ENCODE data around the gene BCL2L2. TPM values are rescaled to one million over a fixed set of nuclear protein-coding genes. Genes with fewer than 3 reads are reported as not detected.

BCL2L2 gene
- total and polyA plus RNA-seq, 2 of the 8 experiments (the other 6 are each of a cell fraction or from before 2014, with no cell fraction given): 9.3 to 13.8 TPM

- TF ChIP-seq CTBP2 (IDR thresholded peaks at IDR 0.05; ENCODE audit: borderline replicate concordance, insufficient read depth, insufficient read length, low read length) (no peak), NRF1 (IDR thresholded peaks at IDR 0.05; ENCODE audit: low read depth, low read length) (no peak), CBX8 (IDR thresholded peaks at IDR 0.05; ENCODE audit: borderline replicate concordance, low read depth, low read length) (no peak), RBBP5 (IDR thresholded peaks at IDR 0.05; ENCODE audit: borderline replicate concordance, low read depth, low read length) (0 out of 2 replicates have a peak, but pooled peaks have one; percentile 78), CHD2 (IDR thresholded peaks at IDR 0.05; ENCODE audit: low read length) (0 out of 2 replicates have a peak, but pooled peaks have one; percentile 26), SIN3A (conservative IDR thresholded peaks at IDR 0.05 in 1 of 2, IDR thresholded peaks at IDR 0.05 in 1 of 2; ENCODE audit: low read depth in 1 of 2, low read length in 2 of 2) (no peak), EP300 (IDR thresholded peaks at IDR 0.05; ENCODE audit: borderline replicate concordance in 1 of 2, low read depth in 2 of 2, low read length in 2 of 2) (no peak), SIX5 (IDR thresholded peaks at IDR 0.05; ENCODE audit: low read depth, low read length) (no peak), TCF12 (IDR thresholded peaks at IDR 0.05; ENCODE audit: low read depth, low read length) (no peak), CEBPB (IDR thresholded peaks at IDR 0.05; ENCODE audit: low read depth, low read length) (no peak), CTCF (IDR thresholded peaks at IDR 0.05; ENCODE audit: control extremely low read depth in 1 of 3, insufficient read depth in 1 of 3, low read depth in 1 of 3, low read length in 3 of 3) (no peak), FOSL1 (IDR thresholded peaks at IDR 0.05; ENCODE audit: insufficient read depth, low read depth, low read length) (no peak), CBX5 (IDR thresholded peaks at IDR 0.05; ENCODE audit: low read depth, low read length) (no peak), RNF2 (IDR thresholded peaks at IDR 0.05; ENCODE audit: borderline replicate concordance, low read depth, low read length, missing control alignments, poor library complexity, severe bottlenecking) (no peak), RXRA (IDR thresholded peaks at IDR 0.05; ENCODE audit: insufficient read depth, low read depth, low read length) (no peak), KDM4A (IDR thresholded peaks at IDR 0.05; ENCODE audit: low read depth, low read length, severe bottlenecking) (no peak), NANOG (IDR thresholded peaks at IDR 0.05; ENCODE audit: insufficient read depth, low read depth, low read length, poor library complexity, severe bottlenecking) (no peak), GTF2F1 (IDR thresholded peaks at IDR 0.05; ENCODE audit: borderline replicate concordance, low read depth, low read length) (no peak), SIRT6 (IDR thresholded peaks at IDR 0.05; ENCODE audit: low read length) (no peak), HDAC6 (IDR thresholded peaks at IDR 0.05; ENCODE audit: low read depth, low read length) (no peak), YY1 (IDR thresholded peaks at IDR 0.05; ENCODE audit: low read depth, low read length) (no peak)
- TF ChIP-seq, protein P1, sequence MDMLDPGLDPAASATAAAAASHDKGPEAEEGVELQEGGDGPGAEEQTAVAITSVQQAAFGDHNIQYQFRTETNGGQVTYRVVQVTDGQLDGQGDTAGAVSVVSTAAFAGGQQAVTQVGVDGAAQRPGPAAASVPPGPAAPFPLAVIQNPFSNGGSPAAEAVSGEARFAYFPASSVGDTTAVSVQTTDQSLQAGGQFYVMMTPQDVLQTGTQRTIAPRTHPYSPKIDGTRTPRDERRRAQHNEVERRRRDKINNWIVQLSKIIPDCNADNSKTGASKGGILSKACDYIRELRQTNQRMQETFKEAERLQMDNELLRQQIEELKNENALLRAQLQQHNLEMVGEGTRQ (IDR thresholded peaks at IDR 0.05; ENCODE audit: low read length): no peak
Observed at GRCh38 chr14:23301969-23302289, 4.7 kb upstream of the BCL2L2 start (continued).

Measured in H1 (cell line).